GM21825 (cell line): ENCODE results near the gene SMARCA4.
"Not testable (repeated sequence)": the region's sequence is repeated elsewhere in the genome, so short reads cannot be mapped to it uniquely, and the experiment has no call there.

Experiments used
- ATAC-seq: cut with Tn5 transposase; IDR thresholded peaks from one replicate; pipeline ENCODE4 v1.9.1; 2021; ENCODE audit warnings: mild to moderate bottlenecking, moderate library complexity; ENCODE audit not compliant: unreplicated experiment

SMARCA4 gene

DNA sequence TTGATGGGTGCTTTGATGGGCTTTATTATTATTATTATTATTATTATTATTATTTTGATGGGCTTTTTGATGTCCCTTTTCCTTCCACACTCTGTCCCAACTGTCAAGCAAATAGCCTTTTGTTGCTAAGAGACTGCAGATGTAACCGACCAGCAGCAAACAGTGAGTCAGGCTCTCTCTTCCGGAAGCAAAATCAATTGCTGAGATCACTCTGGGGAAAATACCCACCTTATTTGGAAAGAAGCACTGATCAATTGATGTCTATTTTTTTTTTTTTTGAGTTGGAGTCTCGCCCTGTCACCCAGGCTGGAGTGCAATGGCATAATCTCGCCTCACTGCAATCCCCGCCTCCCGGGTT is 131.3 kb downstream of the SMARCA4 start:
- ATAC-seq, result no peak

DNA sequence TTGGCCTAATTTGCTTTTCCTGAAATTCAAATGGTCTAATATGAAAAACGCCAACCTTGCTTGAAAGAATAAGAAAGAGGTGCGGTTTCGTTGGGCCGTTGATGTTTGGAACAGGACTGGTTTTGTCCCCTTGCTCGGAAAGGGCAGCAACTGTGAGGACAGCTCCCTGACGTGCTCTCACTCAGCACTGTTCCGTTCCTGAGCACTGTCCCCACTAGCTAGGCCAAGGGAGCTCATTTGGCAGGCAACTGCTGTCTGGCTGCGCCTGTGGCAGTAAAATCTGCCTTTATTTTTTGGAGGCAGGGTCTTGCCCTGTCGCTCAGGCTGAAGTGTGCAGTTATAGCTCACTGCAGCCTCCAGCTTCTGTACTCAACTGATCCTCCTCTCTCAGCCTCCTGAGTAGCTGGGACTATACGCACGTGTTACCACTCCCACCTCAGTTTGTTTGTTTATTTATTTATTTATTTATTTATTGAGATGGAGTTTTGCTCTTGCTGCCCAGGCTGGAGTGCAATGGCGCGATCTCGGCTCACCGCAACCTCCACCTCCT is 132.9 kb downstream of the SMARCA4 start:
- no peak for ATAC-seq

DNA sequence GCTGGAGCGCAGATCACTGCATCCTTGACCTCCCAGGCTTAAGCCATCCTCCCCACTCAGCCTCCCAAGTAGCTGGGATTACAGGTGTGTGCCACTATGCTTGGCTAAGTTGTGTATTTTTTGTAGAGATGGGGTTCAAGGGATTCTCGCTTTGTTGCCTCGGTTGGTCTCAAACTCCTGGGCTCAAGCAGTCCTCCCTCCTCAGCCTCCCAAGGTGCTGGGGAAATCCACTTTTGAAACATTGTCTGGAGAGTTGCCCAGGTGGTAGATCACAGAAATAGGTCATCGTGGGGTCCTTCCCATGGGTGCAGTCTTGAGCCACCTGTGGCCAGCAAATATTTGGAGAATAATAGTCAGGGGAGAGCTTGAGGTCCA is 133.7 kb downstream of the SMARCA4 start:
- no peak for ATAC-seq

DNA sequence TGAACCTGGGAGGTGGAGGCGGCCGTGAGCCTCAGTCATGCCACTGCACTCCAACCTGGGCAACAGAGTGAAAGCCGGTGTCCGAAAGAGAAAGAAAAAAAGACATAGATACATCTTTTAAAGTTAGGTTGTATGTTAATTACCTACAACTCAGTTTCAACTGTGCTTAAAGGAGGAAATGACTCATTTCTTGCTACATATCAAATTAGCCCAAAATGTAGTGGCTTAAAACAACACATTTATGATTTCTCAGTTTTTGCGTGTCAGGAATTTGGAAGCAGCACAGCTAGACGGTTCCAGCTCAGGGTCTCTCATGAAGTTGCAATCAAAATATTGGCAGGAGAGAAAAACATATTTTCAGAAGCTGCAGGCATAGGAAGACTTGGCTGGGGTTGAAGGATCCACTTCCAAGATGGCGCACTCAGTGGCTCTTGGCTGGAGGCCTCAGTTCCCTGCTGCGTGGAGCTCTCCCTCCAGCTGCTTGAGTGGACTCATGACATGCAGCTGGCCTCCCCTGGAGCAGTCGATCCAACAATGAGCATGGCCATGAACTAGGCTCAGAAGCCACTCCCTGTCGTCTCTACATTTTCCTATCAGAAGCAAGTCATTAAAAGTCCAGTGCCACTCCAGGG is 135.5 kb downstream of the SMARCA4 start:
- no peak for ATAC-seq

DNA sequence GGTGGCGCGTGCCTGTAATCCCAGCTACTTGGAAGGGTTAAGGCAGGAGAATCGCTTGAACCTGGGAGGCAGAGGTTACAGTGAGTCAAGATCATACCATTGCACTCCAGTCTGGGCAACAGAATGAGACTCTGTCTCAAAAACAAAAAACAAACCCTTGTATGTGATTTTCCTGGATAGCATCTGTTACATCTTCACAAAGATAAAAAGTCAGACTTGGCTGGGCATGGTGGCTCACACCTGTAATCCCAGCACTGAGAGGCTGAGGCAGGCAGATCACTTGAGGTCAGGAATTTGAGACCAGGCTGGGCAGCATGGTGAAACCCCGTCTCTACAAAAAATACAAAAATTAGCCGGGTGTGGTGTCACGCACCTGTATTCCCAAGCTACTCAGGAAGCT is 136.5 kb downstream of the SMARCA4 start:
- ATAC-seq, result not testable (repeated sequence)

DNA sequence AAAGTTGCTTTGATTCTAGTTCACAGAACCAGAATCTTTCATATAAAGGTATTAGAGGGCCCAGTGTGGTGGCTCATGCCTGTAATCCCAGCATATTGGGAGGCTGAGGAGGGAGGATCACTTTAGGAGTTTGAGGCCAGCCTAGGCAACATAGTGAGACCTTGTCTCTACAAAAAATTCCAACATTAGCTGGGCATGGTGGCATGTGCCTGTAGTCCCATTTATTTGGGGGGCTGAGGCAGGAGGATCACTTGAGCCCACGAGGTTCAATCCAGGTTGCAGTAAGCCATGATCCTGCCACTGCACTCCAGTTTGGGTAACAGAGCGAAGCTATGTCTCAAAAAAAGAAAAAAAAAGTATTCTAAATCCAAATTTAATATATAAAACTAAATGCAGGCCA is 137.5 kb downstream of the SMARCA4 start:
- no peak for ATAC-seq

DNA sequence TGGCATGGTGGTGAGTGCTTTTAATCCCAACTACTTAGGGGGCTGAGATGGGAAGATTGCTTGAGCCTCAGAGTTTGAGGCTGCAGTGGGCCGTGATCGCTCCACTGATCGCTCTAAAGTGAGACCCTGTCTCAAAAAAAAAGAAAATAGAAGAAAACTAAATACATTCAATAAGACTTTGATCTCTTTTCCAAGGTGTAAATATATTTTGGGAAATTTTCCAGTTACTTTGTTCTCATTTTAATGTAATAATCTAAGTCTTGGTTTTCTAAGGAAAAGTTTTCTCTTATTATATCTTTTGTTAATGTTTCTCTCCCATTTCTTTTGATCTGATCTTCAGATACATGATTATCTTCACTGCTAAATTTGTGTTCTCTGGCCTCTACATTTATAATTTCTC is 138.0 kb downstream of the SMARCA4 start:
- no peak for ATAC-seq

DNA sequence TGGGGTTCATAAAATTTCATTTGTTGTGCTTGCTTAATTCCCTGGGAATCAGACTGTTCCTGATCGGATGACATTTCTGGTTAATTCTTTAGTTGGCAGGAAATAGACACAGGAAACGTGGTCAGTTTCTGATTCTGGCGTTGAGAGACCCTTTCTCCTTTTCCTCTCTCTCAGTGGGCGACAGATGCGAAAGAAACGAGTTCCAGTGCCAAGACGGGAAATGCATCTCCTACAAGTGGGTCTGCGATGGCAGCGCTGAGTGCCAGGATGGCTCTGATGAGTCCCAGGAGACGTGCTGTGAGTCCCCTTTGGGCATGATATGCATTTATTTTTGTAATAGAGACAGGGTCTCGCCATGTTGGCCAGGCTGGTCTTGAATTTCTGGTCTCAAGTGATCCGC is 139.2 kb downstream of the SMARCA4 start:
- no peak for ATAC-seq

DNA sequence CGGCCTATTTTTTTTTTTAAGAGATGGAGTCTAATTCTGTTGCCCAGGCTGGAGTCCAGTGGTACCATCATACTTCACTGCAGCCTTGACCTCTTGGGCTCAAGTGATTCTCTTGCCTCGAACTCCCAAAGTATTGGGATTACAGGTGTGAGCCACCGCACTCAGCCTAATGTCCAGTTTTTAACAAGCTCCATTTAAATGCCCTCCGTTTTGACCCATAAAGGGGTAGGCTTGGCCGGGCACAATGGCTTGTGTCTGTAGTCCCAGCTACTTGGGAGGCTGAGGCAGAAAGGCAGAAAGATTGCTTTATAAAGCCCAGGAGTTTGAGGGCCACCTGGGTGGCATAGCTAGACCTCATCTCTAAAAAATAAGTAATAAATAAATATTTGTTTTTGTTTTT is 140.2 kb downstream of the SMARCA4 start:
- no peak for ATAC-seq

DNA sequence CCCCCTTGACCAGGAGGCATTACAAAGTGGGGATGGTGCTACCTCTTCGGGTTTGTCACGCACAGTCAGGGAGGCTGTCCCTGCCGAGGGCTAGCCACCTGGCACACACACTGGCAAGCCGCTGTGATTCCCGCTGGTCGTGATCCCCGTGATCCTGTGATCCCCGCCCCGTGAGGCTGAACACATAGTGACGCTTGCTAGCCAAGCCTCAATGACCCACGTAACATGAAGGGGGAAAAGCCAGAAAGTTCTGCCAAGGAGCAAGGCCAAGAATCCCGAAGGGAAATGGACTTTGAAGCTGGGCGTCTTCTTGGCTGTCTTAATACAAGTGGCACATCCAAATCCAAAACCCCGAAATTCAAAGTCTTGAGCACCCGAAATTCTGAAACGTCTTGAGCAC is 142.1 kb downstream of the SMARCA4 start:
- no peak for ATAC-seq

DNA sequence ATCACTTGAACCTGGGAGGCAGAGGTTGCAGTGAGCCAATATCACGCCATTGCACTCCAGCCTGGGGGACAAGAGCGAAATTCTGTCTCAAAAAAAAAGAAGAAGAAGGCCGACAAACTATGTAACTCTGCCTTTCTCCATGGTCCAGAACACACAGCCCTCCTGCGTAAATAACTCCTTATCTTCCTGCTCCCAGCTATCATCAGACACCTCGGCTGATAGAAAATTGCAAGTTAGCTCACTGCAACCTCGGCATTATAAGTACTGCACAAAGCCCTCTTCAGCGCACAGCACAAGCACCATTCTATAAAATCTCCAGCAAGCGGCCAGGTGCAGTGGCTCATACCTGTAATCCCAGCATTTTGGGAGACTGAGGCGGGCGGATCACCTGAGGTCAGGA is 142.8 kb downstream of the SMARCA4 start:
- ATAC-seq, result not testable (repeated sequence)

DNA sequence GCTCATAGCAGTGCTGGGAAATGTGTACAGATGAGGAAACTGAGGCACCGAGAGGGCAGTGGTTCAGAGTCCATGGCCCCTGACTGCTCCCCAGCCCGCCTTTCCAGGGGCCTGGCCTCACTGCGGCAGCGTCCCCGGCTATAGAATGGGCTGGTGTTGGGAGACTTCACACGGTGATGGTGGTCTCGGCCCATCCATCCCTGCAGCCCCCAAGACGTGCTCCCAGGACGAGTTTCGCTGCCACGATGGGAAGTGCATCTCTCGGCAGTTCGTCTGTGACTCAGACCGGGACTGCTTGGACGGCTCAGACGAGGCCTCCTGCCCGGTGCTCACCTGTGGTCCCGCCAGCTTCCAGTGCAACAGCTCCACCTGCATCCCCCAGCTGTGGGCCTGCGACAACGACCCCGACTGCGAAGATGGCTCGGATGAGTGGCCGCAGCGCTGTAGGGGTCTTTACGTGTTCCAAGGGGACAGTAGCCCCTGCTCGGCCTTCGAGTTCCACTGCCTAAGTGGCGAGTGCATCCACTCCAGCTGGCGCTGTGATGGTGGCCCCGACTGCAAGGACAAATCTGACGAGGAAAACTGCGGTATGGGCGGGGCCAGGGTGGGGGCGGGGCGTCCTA is 144.3 kb downstream of the SMARCA4 start:
- no peak for ATAC-seq

DNA sequence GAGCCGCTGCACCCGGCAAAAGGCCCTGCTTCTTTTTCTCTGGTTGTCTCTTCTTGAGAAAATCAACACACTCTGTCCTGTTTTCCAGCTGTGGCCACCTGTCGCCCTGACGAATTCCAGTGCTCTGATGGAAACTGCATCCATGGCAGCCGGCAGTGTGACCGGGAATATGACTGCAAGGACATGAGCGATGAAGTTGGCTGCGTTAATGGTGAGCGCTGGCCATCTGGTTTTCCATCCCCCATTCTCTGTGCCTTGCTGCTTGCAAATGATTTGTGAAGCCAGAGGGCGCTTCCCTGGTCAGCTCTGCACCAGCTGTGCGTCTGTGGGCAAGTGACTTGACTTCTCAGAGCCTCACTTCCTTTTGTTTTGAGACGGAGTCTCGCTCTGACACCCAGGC is 145.6 kb downstream of the SMARCA4 start:
- ATAC-seq, result no peak

DNA sequence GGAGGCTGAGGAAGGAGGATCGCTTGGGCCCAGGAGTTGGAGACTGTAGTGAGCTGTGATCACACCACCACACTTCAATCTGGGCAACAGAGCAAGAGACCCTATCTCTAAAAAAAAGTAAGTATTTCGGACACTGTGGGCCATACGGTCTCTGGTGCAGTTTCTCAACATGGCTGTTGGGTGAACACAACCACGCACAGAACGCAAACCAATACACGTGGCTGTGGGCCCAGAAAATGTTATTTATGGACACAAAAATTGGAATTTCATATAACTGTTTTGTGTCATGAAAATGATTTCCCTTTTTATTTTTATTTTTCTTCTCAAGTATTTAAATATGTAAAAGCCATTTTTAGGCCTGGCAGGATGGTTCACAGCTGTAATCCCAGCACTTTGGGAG is 147.9 kb downstream of the SMARCA4 start:
- ATAC-seq, result no peak

DNA sequence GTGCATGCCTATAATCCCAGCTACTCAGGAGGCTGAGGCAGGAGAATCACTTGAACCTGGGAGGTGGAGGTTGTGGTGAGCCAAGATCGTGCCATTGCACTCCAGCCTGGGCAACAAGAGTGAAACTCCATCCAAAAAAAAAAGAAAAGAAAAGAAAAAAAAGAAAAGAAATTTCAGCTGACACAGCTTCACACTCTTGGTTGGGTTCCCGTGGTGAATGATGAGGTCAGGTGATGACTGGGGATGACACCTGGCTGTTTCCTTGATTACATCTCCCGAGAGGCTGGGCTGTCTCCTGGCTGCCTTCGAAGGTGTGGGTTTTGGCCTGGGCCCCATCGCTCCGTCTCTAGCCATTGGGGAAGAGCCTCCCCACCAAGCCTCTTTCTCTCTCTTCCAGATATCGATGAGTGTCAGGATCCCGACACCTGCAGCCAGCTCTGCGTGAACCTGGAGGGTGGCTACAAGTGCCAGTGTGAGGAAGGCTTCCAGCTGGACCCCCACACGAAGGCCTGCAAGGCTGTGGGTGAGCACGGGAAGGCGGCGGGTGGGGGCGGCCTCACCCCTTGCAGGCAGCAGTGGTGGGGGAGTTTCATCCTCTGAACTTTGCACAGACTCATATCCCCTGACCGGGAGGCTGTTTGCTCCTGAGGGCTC is 150.4 kb downstream of the SMARCA4 start:
- no peak for ATAC-seq

DNA sequence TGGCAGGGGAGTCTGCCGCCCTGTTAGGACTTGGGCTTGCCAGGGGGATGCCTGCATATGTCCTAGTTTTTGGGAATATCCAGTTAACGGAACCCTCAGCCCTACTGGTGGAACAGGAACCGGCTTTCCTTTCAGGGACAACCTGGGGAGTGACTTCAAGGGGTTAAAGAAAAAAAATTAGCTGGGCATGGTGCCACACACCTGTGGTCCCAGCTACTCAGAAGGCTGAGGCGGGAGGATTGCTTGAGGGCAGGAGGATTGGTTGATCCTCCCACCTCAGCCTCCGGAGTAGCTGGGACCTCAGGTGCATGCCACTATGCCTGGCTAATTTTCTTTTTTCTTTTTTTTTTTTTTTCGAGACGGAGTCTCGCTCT is 150.9 kb downstream of the SMARCA4 start:
- no peak for ATAC-seq
